GM18505 (cell line): ENCODE results near the gene IQSEC1.

Source experiments
- ATAC-seq: cut with Tn5 transposase; IDR thresholded peaks from one replicate; pipeline ENCODE4 v1.9.1; 2021; ENCODE audit not compliant: unreplicated experiment
- POLR2A ChIP-seq: IDR thresholded peaks from 4 replicates; pipeline ENCODE4 v1.6.1; 2011; ENCODE audit warnings: borderline replicate concordance; ENCODE audit not compliant: insufficient read depth, insufficient read length; ENCODE audit errors: extremely low read depth

Gene IQSEC1

DNA sequence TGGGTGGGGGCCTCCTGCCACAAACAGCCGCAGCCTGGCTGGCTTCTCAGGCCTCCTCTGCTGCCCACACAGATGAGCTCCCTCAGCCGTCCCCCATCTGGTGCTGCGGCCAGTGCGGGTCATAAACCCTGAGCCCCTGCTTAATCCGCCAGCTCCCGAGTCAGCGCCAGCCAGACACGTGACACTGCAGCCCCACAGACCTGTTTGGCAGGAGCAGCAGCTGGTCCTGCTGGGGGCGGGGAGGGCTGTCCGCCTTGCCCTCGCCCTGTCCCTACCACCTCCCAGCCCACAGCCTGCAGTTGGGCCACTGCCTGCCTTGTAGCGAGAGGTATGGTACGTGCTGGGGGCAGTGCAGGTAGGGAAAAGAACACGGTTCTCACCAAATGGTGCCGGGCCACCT, 86.2 kb downstream of the IQSEC1 start:
- TF ChIP-seq POLR2A: no peak
- ATAC-seq: no peak

DNA sequence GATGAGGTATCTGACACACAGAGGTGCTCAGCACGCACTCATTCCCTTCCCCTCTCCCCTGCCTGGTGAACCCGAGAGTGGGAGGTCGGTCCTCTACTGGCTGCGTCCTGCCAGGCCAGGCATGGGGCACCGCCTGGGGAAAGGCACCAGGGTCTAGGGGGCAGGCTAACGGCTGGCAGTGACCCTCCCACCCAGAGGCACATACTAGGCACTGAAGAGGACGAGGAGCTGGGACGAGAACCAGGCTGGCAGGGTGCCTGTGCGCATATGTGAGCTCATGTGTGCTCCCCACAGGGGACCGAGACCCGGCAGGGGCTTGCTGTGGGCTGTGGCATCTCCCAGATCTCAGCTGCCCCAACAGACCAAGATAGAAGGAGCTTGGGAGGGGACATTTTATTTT, 86.7 kb downstream of the IQSEC1 start:
- no peak for TF ChIP-seq POLR2A
- ATAC-seq: no peak

DNA sequence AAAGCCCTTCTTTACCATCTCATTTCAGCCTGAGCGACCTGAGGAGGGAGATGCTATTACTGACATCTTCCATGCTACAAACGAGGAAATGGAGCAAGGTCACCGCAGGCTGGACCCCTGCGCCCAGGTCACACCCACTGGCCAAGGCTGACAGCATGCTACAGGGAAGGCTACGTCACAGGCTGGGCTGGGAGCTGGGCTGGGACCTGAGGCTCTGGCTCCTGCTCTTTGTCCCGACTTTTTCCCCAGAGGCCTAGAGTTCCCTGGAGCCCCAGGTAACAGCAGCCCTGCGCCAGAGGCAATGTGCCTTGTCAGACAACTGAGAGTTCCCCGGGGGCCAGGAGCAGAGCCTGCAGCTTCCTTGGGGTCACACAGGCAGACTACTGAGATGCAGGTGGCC, 87.2 kb downstream of the IQSEC1 start:
- TF ChIP-seq POLR2A: no peak
- ATAC-seq: no peak

DNA sequence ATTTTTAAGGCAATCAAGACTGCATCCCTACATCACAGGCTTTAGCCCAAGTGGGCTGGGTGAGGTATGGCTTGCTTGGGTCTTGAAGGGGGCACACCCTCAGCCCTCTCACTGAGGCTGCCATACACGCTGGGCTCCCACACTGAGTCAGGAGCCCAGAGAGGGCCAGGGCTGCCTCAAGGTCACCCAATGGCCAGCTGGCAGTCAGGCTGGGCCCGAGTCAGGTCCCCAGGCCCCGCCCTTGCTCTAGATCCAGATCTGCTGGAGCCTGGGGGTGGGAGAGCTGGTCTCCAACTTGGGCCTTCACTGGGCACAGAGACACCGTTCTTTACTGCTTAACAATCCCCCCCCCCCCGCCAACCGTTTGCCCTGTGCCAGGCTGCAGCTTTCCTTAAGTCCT, 88.1 kb downstream of the IQSEC1 start:
- no peak for TF ChIP-seq POLR2A

DNA sequence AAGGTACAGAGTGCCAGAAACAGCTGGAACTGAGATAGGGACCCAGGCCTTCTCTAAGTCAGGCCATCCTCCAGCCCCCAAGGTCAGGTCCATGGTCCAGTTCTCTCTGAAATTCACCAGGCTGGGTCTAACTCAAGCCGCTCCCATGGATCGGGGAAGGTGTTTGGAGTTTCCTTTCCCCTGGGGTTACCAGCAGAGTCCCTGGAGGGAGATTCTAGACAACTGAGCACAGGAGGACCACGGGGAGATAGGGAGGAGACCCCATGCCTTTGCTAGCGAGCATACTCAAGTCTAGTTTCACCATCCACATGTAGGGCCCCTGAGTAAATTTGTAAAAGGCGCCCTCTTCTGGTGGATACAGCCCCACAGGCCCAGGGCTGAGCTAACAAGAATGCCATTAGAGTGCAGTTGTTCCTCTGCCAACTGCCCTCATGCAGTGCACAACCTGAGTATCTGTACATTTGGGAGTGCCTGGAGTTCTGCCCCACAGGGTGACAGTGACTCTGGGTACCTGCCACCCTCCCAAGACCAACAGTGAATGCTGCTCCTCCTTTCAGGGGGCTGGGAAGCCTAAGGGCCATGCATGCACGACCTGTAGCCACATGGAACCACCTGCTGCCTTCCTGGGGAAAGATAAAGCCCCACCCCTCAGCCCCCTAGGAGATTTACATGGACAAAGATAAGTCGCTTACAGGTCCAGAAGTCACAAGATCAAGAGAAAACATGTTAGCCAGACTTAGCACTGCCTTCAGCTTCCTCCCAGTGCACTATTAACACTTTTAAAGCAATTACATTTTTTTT, 89.0 kb downstream of the IQSEC1 start:
- ATAC-seq: no peak
- TF ChIP-seq POLR2A: no peak

More for the DNA sequence above, 88.1 kb downstream of the IQSEC1 start:
- no peak for ATAC-seq

DNA sequence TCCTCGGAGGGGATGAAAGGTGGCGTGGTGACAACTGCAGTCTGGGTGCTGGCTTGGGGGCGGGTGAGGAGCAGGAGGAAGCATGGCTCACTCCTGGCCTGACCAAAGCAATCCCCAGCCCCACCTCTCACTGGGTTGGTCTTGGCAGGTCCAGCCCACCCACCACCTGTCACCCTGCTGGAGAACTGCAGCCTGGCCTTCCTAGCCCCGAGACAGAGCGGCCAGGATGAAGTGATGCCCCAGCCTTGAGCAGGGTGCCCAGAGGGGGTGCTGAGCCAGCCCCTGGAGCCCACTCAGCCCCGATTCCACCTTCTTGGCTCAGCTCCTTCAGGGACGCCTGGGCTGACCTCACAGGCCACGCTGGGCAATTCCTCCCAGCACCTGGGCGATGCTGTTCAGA, 89.9 kb downstream of the IQSEC1 start:
- no peak for ATAC-seq
- TF ChIP-seq POLR2A: no peak

DNA sequence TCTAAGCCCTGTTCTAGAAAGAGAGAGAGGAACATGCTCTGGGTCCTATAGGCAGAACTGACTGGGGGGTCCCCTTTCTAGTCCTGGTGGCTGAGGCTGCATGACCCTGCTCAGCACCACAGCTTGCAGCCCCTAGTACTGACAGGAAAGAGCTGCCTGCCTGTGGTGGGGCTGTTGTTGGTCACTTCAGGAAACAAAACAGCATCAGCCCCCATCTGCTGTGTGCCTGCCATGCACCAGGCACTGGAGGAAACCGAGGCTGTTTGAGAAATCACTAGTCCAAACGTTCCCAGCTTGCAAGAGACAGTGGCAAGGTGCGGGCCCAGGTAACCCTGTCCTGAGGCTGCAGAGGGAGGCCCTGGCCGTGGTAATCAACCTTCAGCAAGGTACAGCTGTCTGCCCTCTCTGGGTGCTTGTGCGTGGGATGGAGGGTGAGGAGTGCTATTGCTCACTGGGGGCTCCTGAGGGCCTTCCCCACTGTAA, 90.6 kb downstream of the IQSEC1 start:
- TF ChIP-seq POLR2A: no peak
- no peak for ATAC-seq

DNA sequence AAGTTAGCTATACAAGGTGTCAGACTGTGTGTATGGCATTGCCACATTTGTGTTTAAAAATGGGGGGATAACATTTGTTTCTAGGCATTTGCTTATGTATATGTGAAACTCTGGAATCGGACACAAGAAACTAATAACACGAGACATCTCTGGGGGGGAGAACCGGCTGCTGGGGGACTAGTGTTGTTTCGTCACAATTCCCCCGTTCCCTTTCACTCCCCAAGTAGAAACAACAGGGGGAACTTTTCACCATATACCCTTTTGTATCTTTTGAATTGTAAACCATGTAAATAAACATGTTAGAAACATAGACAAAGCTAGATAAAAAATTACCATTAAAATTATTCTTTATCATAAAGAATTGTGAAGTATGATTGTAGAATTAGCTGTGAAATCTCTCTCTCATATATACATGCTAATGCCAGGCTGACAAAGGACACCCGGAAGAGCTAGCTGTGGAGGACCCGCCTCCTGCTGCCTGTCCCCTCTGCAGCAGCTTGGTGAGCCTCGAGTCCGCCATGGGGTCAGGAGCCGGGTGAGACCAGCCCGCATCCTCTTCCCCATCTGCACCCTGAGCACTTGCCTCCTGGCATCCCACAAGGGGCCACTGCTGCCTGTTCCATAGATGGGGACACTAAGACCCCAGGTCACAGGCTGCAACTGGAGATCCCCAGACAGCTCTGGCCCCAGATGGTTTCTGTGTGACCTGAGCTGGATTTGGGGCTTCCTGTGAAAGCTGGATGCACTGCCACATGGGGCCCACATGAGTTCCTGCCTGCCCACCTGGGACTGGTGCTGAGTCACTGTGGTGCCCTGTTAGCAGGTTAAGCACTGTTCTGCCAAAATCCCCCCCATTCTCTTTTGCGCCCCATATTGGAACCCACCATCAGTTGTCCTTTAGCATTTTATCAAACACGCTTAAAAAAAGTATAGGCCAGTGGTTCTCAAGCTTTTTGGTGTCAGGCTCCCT, 91.6 kb downstream of the IQSEC1 start:
- no peak for ATAC-seq

DNA sequence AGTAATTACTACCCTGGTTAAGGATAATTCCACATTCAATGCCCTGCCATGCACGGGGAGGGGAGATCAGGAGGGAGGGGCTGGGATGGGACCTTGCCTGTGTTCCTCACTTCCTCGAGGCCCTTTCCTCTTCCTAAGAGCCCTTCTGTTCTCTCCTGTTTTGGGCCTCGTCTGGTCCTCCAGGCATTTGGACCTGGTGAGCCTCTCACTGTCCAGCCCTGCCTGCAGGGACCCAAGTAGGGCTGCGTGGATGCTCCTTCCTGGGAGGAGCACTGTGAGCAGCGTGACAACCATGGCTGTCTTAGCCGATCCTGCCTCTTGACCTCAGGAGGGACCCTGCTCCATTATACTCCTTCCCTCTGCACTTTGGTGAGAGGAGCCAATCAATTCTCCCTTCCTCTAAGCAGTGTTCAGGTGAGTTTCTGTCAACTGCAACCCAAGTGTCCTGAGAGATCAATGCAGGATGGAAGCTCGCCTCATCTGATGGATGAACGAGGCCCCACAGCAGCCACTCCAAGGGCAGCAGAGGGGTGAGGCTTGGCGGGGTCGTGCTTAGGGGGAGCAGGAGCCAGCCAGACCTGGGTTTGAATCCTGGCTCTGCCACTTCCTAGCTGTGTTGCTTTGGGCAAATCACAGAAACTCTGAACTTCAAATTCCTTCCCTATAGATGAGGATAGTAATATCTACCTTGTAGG, 92.5 kb downstream of the IQSEC1 start:
- ATAC-seq: no peak
- no peak for TF ChIP-seq POLR2A

More for the DNA sequence above, 91.6 kb downstream of the IQSEC1 start:
- no peak for TF ChIP-seq POLR2A

DNA sequence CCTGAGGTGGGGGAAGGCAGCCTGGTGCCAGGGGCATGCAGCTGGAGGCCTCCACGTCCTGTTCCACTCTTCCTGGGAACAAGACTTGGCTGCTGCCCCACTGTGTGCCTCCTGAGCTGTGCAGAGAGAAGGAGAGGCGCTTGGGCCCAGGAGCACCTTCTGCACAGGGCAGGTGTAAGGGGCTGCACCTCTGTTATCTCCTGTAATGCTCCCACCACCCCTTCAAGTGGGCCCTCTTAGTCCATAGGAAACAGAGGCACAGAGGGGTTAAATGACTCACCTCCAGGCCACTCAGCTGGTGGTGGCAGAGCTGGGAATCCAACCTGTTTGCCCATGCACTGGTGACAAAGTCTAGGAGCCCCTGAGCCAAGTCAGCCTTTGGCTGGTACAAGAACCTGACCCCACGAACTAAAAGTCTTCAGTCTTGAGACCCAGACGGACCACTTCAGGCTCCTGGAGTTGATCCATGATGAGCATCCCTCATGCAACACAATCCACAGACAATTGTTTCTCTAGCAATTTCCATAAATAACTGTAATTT, 93.2 kb downstream of the IQSEC1 start:
- ATAC-seq: no peak
- no peak for TF ChIP-seq POLR2A

DNA sequence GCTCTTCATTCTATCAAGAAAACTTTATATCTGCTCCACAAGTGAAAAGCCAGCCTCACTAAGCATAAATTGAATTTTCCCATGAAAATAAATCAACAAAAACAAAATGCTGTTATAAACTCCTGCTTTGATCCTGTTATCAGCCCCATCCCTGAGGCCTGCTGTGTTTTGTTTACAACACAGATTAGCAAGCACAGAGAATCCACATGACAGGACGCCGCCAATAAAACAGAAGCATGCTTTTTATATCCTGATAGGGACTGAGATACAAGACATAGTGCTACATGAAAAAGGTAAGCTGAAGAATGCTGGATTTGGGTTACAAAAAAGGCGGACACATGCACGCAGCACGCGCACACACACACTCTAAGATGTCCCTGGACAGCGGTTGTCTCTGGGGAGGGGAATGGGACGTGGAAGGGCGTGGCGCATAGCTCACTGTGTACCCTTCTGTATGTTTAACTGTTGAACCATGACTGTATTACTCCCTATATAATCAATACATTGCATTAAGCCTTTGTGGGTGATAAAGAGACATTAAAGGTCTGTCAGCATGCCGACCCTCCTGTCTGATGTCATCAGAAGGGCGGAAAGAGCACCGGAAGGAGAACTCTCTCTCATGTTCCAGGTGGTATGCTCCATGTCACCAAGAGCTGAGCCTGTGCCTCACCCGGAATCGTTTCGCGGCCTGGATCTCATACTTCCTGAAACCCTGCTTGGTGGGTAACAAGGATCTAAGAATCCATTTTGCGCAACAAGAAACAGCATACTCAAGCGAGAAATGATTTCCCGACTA, 93.9 kb downstream of the IQSEC1 start:
- TF ChIP-seq POLR2A: no peak
- ATAC-seq: no peak

DNA sequence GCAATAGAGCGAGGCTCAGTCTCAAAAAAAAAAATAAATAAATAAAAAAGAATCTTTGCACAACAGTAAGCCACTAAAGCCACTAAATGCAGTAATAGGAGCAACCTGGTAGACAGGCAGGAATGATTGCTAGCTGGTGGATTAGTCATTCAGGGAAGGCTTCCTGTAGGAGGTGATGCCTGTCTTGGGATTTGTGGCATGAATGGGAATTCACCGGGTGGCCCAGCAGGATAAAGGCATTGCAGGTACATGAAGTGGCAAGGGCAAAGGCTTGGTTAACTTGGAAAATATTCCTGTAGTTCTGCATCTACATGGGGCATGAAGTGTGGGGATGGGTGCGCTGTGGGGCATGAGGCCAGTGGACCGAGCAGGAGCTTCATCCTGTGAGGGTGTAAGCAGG, 94.5 kb downstream of the IQSEC1 start:
- no peak for ATAC-seq
- TF ChIP-seq POLR2A: no peak
